Spleen (tissue), 7 donors: Measurements from ENCODE around the gene RNU1-1.

Experiments used
- POLR2A ChIP-seq, 3 donors: fragments of 450-650 bp; IDR thresholded peaks; one replicate each; pipeline ENCODE4 v1.5.1; 2017; ENCODE audit warnings: antibody characterized with exemption in 3 of 3, mild to moderate bottlenecking in 1 of 3
- POLR2AphosphoS5 ChIP-seq, 3 donors: sonication (generic); formaldehyde crosslinking; IDR thresholded peaks; one replicate each; pipeline ENCODE4 v1.5.1; 2017; ENCODE audit warnings: antibody characterized with exemption in 3 of 3
- TF ChIP-seq, protein P1 (sequence below), 11 experiments: fragments of 200-600 bp in 7 of 11; fragments of 450-650 bp in 4 of 11; sonication (generic) in 4 of 11; IDR thresholded peaks in 8 of 11; conservative IDR thresholded peaks in 3 of 11; 1 replicate in 7 of 11; 2 replicates in 4 of 11; pipeline versions ENCODE4 v1.4.0 to v1.8.0; 2016 to 2021; ENCODE audit warnings: antibody characterized with exemption in 11 of 11, inconsistent platforms in 4 of 11, mild to moderate bottlenecking in 1 of 11
- donor health status: DM: no; HTN: no; CAD: no; lungs with moderate emphysema.
- donor health status: DM: no; HTN: no; CAD: no.
- donor health status: DM: no; HTN: no; CAD: no.

DNA sequence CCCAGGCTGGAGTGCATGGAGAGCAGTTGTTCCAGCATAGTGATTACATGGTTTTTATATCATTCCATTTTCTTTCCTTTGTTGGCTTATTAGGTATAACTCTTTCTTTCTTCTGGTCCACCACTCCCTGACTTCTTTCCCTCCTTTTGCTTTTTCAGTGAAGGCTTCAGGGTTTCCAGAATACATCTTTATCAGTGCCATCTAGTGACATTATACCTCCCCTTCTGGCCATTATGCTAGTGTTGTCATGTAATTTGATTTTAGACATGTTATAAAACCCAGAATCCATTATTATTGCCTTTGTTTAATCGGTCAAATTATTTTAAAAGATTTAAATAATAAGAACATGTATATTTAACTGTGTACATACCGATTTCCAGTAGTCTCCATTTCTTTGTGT lies 10.6 kb downstream of the RNU1-1 start:
- TF ChIP-seq, protein P1, sequence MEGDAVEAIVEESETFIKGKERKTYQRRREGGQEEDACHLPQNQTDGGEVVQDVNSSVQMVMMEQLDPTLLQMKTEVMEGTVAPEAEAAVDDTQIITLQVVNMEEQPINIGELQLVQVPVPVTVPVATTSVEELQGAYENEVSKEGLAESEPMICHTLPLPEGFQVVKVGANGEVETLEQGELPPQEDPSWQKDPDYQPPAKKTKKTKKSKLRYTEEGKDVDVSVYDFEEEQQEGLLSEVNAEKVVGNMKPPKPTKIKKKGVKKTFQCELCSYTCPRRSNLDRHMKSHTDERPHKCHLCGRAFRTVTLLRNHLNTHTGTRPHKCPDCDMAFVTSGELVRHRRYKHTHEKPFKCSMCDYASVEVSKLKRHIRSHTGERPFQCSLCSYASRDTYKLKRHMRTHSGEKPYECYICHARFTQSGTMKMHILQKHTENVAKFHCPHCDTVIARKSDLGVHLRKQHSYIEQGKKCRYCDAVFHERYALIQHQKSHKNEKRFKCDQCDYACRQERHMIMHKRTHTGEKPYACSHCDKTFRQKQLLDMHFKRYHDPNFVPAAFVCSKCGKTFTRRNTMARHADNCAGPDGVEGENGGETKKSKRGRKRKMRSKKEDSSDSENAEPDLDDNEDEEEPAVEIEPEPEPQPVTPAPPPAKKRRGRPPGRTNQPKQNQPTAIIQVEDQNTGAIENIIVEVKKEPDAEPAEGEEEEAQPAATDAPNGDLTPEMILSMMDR (IDR thresholded peaks at IDR 0.05 in 8 of 11, conservative IDR thresholded peaks at IDR 0.05 in 3 of 11): no peak
- TF ChIP-seq POLR2A (IDR thresholded peaks at IDR 0.05): no peak
- no peak for TF ChIP-seq POLR2AphosphoS5 (IDR thresholded peaks at IDR 0.05)
